Tibial nerve (tissue), 4 donors: ENCODE data around the gene HACE1. TPM values are rescaled to one million over a fixed set of nuclear protein-coding genes. Genes with fewer than 3 reads are reported as not detected.

ENCODE experiments used
- DNase-seq, 2 donors: peaks; one replicate each; pipeline ENCODE4 v3.0.0-alpha.2; 2019; ENCODE audit warnings: low spot score in 2 of 2
- H3K27ac ChIP-seq, 4 donors: fragments of 200-600 bp; sonication (generic) in 3 of 4; one replicate each; pipeline ENCODE4 v1.5.1; 2017 to 2019; ENCODE audit warnings: mild to moderate bottlenecking in 1 of 4
- H3K27me3 ChIP-seq, 2 donors: fragments of 200-600 bp; sonication (generic) in 1 of 2; one replicate each; pipeline versions ENCODE4 v1.5.1 to v1.6.0; 2017 to 2019
- H3K36me3 ChIP-seq, 3 donors: fragments of 200-600 bp; sonication (generic); one replicate each; pipeline ENCODE4 v1.5.1; 2018 to 2019
- H3K4me1 ChIP-seq, 4 donors: fragments of 200-600 bp; sonication (generic) in 3 of 4; one replicate each; pipeline ENCODE4 v1.5.1; 2017 to 2019
- H3K4me3 ChIP-seq, 4 donors: fragments of 200-600 bp; sonication (generic) in 3 of 4; one replicate each; pipeline ENCODE4 v1.5.1; 2017 to 2019; ENCODE audit warnings: mild to moderate bottlenecking in 1 of 4, moderate library complexity in 1 of 4
- H3K9me3 ChIP-seq, 4 donors: fragments of 200-600 bp; sonication (generic) in 3 of 4; one replicate each; pipeline ENCODE4 v1.5.1; 2017 to 2019
- CTCF ChIP-seq, 5 experiments: fragments of 200-600 bp in 3 of 5; fragments of 450-650 bp in 2 of 5; sonication (generic) in 3 of 5; IDR thresholded peaks; one replicate each; pipeline ENCODE4 v1.5.1; 2016 to 2019; ENCODE audit warnings: antibody characterized with exemption in 5 of 5, mild to moderate bottlenecking in 3 of 5, moderate library complexity in 2 of 5
- EP300 ChIP-seq, 2 donors: sonication (generic); formaldehyde crosslinking; IDR thresholded peaks; one replicate each; pipeline ENCODE4 v1.6.1; 2017; ENCODE audit warnings: antibody characterized with exemption in 2 of 2, mild to moderate bottlenecking in 1 of 2
- POLR2A ChIP-seq, 2 donors: fragments of 450-650 bp; IDR thresholded peaks; one replicate each; pipeline ENCODE4 v1.6.1; 2017; ENCODE audit warnings: antibody characterized with exemption in 2 of 2, mild to moderate bottlenecking in 2 of 2, moderate library complexity in 2 of 2
- WGBS, 2 donors: methylation state at CpG; one replicate each; pipeline ENCODE4 v1.1.5; 2018; 5-methylcytosine and 5-hydroxymethylcytosine counted together
- small RNA-seq: library from RNA; depleted of rRNA; stranded (forward); fragments of <200 nt; gene quantifications from one replicate; pipeline ENCODE3, GENCODE V24; 2016
- total RNA-seq, 4 donors: library from RNA; depleted of rRNA; stranded (reverse); fragments of >200 nt; gene quantifications; one replicate each; pipeline ENCODE4 v1.1.0, GENCODE V29; 2016

The HACE1 gene
- total RNA-seq, 4 donors from 2014 or later: 26.2 to 37.5 (median 28.7) TPM

GRCh38 chr6:104679971-104680370 lies 179.7 kb downstream of the HACE1 start:
- 90 to 96% methylated on average over 1 of the region's 1 CpG for WGBS, 2 donors
- TF ChIP-seq CTCF (IDR thresholded peaks at IDR 0.05) (no peak), EP300 (IDR thresholded peaks at IDR 0.05) (no peak), POLR2A (IDR thresholded peaks at IDR 0.05) (no peak)
- H3K27me3 ChIP-seq: no peaks in the 10 kb centered on the region

More at GRCh38 chr6:104679971-104680370, 179.7 kb downstream of the HACE1 start:
- Histone ChIP-seq H3K4me3 (no peak overlapping the region), H3K4me1 (no peaks in the 10 kb centered on the region), H3K27ac (no peak overlapping the region), H3K9me3 (peaks cover 0 to 33% (median 3%) of the 10 kb centered on the region in 4 donors), H3K36me3 (no peaks in the 10 kb centered on the region)
- DNase-seq: no peak

Small RNA genes within 50 kb of the gene (small RNA-seq; reads per million reads assigned to genes)
- gene RNU6-897P: not detected

Other genes starting within 250 kb of the HACE1 start
- gene LIN28B, start 97.2 kb upstream of the HACE1 start, total RNA-seq: not detected